Measurements from ENCODE around the gene L3MBTL4.

L3MBTL4 gene

DNA sequence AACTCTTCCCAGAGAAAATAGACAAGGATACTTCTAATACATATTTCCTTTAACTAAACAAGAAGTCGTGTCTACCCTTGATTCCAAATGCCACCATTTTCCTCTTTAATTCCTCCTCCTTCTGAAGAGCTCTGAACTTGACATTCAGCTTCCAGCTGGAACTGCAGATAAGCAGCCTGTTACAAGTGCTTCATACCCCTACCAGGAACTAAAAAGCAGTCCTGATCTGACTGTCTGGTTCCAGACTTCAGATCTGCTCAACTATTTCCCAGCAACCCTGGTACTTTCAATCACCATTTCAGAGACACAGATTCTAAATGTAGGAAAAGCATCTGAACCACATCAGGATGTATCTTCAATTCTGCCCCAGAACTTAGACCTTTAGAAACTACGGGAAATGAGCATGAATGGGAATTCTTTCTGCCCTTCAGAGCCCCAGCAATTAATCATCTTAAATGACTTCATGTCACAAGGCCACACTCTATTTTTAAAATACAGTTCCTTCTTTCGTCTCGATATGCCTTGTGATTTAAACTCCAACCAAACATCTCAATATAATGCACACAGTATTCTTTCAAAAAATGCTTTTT is 159.5 kb downstream of the L3MBTL4 start:
- no peak for DNase-seq (ENCODE audit: low read depth in 2 of 2)

- no peak for DNase-seq (ENCODE audit: low read depth in 2 of 2)
Measured at GRCh38 chr18:6254456-6254855, 160.3 kb downstream of the L3MBTL4 start.

GRCh38 chr18:6251084-6251483 is 163.6 kb downstream of the L3MBTL4 start:
- DNase-seq (ENCODE audit: low read depth in 2 of 2) = no peak

GRCh38 chr18:6249788-6250187 is 164.9 kb downstream of the L3MBTL4 start:
- no peak for DNase-seq (ENCODE audit: low read depth in 2 of 2)

GRCh38 chr18:6249170-6249569 is 165.5 kb downstream of the L3MBTL4 start:
- no peak for DNase-seq (ENCODE audit: low read depth in 2 of 2)

DNA sequence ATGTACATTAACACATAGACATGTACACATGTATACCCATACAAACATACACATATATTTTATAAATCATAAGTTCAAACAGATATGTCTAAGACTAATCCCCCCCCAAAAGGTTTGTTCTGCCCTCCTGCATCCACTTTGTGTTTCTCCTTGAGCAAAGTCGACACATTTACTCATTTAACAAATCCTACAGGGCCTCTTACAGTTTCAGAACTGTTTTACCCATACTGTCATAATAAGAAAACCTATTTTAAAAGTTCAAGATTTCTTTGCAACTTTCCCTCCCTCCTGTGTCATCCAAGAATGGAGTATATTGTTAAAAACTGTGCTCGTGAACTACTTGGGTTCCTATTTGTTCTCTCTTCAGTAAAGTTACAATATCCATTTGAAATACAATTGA is 166.7 kb downstream of the L3MBTL4 start:
- DNase-seq (ENCODE audit: low read depth in 2 of 2) = no peak

- DNase-seq (ENCODE audit: low read depth in 2 of 2) = no peak
Measured at GRCh38 chr18:6242004-6242403, 172.7 kb downstream of the L3MBTL4 start.

- no peak for DNase-seq (ENCODE audit: low read depth in 2 of 2)
Measured at GRCh38 chr18:6239716-6240115, 175.0 kb downstream of the L3MBTL4 start.

- no peak for DNase-seq (ENCODE audit: low read depth in 2 of 2)
Measured at GRCh38 chr18:6236258-6236657, 178.5 kb downstream of the L3MBTL4 start.

DNA sequence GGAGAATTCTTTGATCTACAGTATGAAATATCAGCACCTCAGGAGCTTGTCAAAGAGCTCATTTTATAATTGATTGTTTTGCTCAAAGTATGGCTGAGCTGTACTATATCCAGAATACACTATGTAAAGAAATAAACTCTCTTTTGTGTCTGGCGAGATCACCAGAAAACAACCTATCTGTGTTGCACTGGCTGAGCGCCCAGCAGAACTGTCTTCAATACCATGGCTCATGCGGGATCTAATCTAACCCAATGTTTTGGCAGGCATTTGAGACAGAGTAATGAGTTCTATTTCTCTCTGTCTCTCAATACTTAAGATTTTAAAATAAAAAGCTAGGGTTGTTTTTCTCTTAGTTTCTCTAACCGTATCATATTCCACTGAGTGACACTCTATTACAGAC is 192.4 kb downstream of the L3MBTL4 start:
- no peak for DNase-seq (ENCODE audit: low read depth in 2 of 2)

- no peak for DNase-seq (ENCODE audit: low read depth in 2 of 2)
Measured at GRCh38 chr18:6221602-6222014, 193.1 kb downstream of the L3MBTL4 start.

DNA sequence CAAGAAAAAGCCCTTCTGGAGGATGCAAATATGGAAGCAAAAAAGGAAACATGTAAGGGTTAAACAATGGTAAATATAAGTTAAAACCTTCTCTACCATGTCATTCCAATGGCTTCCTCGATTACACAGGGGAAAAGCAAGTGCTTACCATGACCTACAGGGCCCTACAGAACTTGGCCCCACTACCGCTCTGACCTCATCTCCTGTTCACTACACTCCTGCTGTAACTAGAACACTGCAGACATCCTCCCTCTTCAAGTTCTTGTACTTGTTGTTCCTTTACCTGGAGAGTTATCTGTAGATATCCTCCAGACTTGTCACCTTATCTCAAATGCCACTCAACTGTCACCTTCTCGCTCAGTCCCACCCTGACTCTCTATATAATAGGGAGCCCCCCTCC is 194.6 kb downstream of the L3MBTL4 start:
- no peak for DNase-seq (ENCODE audit: low read depth in 2 of 2)

DNA sequence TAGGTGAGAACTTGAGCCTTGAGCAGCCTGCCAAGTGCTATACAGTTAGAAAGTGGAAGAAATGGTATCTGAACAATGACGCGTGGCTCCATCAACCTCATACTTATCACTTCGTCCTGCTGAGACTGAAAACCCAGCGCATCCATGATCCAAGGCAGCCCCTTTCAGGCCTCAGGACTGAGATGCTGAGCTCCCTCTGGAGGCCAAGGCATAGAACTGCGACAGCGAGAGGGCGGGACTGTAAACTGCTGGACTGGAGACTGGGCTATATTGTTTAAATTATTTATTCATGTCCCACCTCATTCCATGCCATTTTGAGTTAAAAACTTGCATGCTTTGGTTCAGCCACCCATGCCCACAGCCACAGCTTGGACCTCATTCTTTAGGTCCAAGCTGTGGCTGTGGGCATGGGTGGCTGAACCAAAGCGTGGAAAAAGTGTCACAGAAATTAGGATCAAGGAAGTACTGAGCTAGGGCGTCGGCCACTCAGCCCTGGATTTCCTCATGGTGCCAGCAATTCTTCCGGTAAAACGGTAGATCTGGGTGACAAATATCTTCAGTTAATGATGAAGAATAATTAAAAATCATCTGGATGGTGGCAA is 195.5 kb downstream of the L3MBTL4 start:
- DNase-seq (ENCODE audit: low read depth in 2 of 2) = no peak

- no peak for DNase-seq (ENCODE audit: low read depth in 2 of 2)
Measured at GRCh38 chr18:6215888-6216287, 198.8 kb downstream of the L3MBTL4 start.

- DNase-seq (ENCODE audit: low read depth in 2 of 2) = no peak
Measured at GRCh38 chr18:6211174-6211504, 203.6 kb downstream of the L3MBTL4 start.

DNA sequence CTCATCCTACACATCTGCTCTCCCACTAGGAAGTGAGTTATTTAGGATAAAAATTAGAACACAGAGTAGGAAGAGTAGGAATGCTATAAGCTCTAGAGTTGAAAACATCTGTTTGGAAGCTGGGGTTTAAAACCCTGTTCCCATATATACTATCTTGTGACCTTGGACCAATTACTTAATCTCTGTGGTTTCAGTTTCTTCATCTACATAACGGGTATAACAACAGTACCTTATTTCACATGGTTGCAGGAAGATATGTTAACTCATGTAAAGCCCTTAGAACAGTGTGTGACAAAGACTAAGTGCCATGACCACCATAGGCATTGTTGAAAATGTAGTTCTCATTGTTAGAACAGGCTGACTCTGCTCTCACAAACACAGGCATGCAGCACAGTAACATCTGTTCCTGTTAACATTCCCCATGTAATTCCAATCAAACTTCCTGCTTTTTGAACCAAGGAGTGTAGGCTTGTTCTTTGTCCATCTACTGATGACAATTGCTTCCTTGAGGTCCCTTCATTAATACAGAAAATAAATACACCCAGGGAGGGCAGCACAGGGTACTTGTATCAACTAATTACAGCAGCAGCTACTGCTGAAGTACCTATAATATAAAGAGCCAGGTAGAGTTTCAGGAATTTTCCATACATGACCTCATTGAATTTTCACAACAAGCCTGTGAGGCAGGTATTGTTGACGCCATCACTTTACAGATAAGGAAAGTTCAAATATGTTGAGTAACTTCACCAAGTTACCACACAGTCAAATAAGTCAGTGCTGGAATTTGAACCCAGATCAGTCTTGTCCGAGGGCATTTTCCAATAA is 204.2 kb downstream of the L3MBTL4 start:
- no peak for DNase-seq (ENCODE audit: low read depth in 2 of 2)

DNA sequence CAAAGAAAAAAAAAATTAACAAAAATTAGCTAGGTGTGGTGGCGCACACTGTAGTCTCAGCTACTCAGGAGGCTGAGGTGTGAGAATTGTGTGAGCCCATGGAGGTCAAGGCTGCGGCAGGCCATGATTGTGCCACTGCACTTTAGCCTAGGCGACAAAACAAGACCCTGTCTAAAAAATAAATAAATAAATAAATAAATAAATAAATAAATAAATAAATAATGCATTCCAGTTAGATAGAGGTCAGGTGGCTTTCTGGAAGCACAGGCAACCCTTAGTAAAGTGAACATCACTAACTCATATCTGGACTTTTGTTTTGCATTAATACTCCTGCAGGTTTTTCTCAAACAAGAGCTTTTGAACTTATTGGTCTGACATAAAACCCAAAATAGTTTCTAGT is 206.8 kb downstream of the L3MBTL4 start:
- DNase-seq (ENCODE audit: low read depth in 2 of 2) = no peak

DNA sequence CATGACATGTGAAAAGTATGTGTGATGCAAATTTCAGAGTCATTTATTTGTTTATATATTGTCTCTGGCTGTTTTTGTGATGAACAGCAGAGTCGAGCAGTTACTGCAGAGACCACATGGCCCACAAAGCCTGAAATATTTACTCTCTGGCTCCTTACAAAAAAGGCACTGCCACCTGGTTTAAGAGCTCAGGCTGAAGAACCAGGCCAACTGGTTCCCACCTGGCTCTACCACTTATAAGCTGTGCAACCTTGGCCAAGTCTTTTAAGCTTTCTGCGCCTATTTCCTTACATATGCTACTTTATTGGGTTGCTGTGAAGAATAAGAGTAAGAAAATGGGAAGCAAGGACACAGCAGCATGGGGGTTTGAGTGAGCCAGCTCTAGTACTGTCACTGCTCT is 207.6 kb downstream of the L3MBTL4 start:
- no peak for DNase-seq (ENCODE audit: low read depth in 2 of 2)

DNA sequence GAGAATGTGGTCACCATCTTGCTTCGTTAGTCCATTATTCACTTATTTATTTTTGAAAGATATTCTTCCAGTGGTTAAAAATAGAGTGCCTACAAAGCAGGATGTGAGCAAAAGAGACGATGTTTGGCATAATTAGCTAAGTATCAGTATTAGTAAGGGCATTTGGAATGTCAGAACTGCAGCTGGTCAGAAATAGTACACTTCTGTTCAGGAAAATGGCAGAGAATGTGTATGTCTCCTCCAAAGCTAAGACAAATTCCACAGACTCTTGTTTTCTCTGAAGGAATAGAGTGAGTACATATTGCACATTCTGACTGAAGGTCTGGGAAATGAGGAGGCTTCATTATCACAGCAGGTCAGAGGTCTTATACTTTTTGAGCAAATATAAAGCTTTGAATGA is 209.0 kb downstream of the L3MBTL4 start:
- no peak for DNase-seq (ENCODE audit: low read depth in 2 of 2)

GRCh38 chr18:6204476-6204875 is 210.2 kb downstream of the L3MBTL4 start:
- no peak for DNase-seq (ENCODE audit: low read depth in 2 of 2)

GRCh38 chr18:6203791-6204190 is 210.9 kb downstream of the L3MBTL4 start:
- DNase-seq (ENCODE audit: low read depth in 2 of 2) = no peak

- DNase-seq (ENCODE audit: low read depth in 2 of 2) = no peak
Measured at GRCh38 chr18:6202861-6203260, 211.8 kb downstream of the L3MBTL4 start.

GRCh38 chr18:6200204-6200774 is 214.4 kb downstream of the L3MBTL4 start:
- DNase-seq (ENCODE audit: low read depth in 2 of 2) = no peak

All from activated CD4-positive, alpha-beta T cell treated with anti-CD3 and anti-CD28 coated beads for 24 hours (primary cell).